HepG2 (cell line): ENCODE measurements around the gene SLC29A3. TPM values are rescaled to one million over a fixed set of nuclear protein-coding genes. Genes with fewer than 3 reads are reported as not detected.

Experiments
- ARID4A ChIP-seq: sonication (generic); formaldehyde crosslinking; IDR thresholded peaks from 2 replicates; pipeline ENCODE4 v1.5.0; 2020; ENCODE audit warnings: mild to moderate bottlenecking, missing genetic modification reagents, borderline replicate concordance
- CAMTA2 ChIP-seq: sonication (generic); formaldehyde crosslinking; IDR thresholded peaks from 2 replicates; pipeline ENCODE4 v1.4.0; 2020; ENCODE audit warnings: mild to moderate bottlenecking, missing genetic modification reagents, borderline replicate concordance
- CBX5 ChIP-seq: sonication (generic); formaldehyde crosslinking; IDR thresholded peaks from 2 replicates; pipeline ENCODE4 v1.4.0; 2020; ENCODE audit warnings: missing genetic modification reagents, borderline replicate concordance
- HMG20B ChIP-seq: conservative IDR thresholded peaks from 2 replicates; pipeline ENCODE4 v1.6.1; 2016; ENCODE audit warnings: missing genetic modification reagents, missing compliant biosample characterization
- HOXA5 ChIP-seq: sonication (generic); formaldehyde crosslinking; IDR thresholded peaks from 2 replicates; pipeline ENCODE4 v1.4.0; 2020; ENCODE audit warnings: missing genetic modification reagents
- KLF6 ChIP-seq: IDR thresholded peaks from 2 replicates; pipeline ENCODE4 v1.8.0; 2016; ENCODE audit warnings: missing biosample characterization, missing genetic modification reagents
- MAFK ChIP-seq, 2 experiments: IDR thresholded peaks in 1 of 2; conservative IDR thresholded peaks in 1 of 2; 2 replicates each; pipeline ENCODE4 v1.6.1; 2011; ENCODE audit warnings: improper control_type of control experiment in 2 of 2, low read length in 2 of 2
- MAX ChIP-seq: IDR thresholded peaks from 2 replicates; pipeline ENCODE4 v1.6.1; 2012; ENCODE audit warnings: inconsistent platforms
- MEF2D ChIP-seq: sonication (generic); formaldehyde crosslinking; IDR thresholded peaks from 2 replicates; pipeline ENCODE4 v1.5.1; 2020; ENCODE audit warnings: mild to moderate bottlenecking, missing genetic modification reagents
- MTERF4 ChIP-seq: sonication (generic); formaldehyde crosslinking; IDR thresholded peaks from 2 replicates; pipeline ENCODE4 v1.8.0; 2023; ENCODE audit warnings: mild to moderate bottlenecking, missing genetic modification reagents
- SMC3 ChIP-seq: IDR thresholded peaks from 2 replicates; pipeline ENCODE4 v1.6.1; 2011; ENCODE audit warnings: low read length, improper control_type of control experiment
- SP1 ChIP-seq, 2 experiments: fragments of 450-650 bp in 1 of 2; sonication (generic) in 1 of 2; formaldehyde crosslinking in 1 of 2; IDR thresholded peaks; 2 replicates each; pipeline versions ENCODE4 v1.4.0 to v1.6.1; 2016 to 2020; ENCODE audit warnings: missing genetic modification reagents in 1 of 2
- STAG1 ChIP-seq: sonication (generic); formaldehyde crosslinking; IDR thresholded peaks from 2 replicates; pipeline ENCODE4 v1.4.0; 2020; ENCODE audit warnings: missing genetic modification reagents
- STAT5B ChIP-seq: sonication (generic); formaldehyde crosslinking; IDR thresholded peaks from 2 replicates; pipeline ENCODE4 v1.4.0; 2020; ENCODE audit warnings: missing genetic modification reagents
- TOE1 ChIP-seq: sonication (generic); formaldehyde crosslinking; IDR thresholded peaks from 2 replicates; pipeline ENCODE4 v1.4.0; 2020; ENCODE audit warnings: mild to moderate bottlenecking, missing genetic modification reagents
- TP53 ChIP-seq: sonication (generic); formaldehyde crosslinking; conservative IDR thresholded peaks from 2 replicates; pipeline ENCODE4 v1.4.0; 2020; ENCODE audit warnings: missing genetic modification reagents
- ZBTB20 ChIP-seq: sonication (generic); formaldehyde crosslinking; IDR thresholded peaks from 2 replicates; pipeline ENCODE4 v1.8.1; 2023; ENCODE audit warnings: missing genetic modification reagents, low read depth, mild to moderate bottlenecking, borderline replicate concordance
- ZFAT ChIP-seq: sonication (generic); formaldehyde crosslinking; conservative IDR thresholded peaks from 2 replicates; pipeline ENCODE4 v1.8.1; 2023; ENCODE audit warnings: missing genetic modification reagents, inconsistent platforms
- ZMYM4 ChIP-seq: sonication (generic); formaldehyde crosslinking; IDR thresholded peaks from 2 replicates; pipeline ENCODE4 v1.8.1; 2023; ENCODE audit warnings: mild to moderate bottlenecking, missing genetic modification reagents
- ZNF230 ChIP-seq: sonication (generic); formaldehyde crosslinking; IDR thresholded peaks from 2 replicates; pipeline ENCODE4 v1.4.0; 2020; ENCODE audit warnings: mild to moderate bottlenecking, missing genetic modification reagents
- ZNF557 ChIP-seq: sonication (generic); formaldehyde crosslinking; IDR thresholded peaks from 2 replicates; pipeline ENCODE4 v1.4.0; 2020; ENCODE audit warnings: missing genetic modification reagents
- ZNF605 ChIP-seq: sonication (generic); formaldehyde crosslinking; IDR thresholded peaks from 2 replicates; pipeline ENCODE4 v1.8.0; 2022; ENCODE audit warnings: mild to moderate bottlenecking, missing genetic modification reagents
- ZNF740 ChIP-seq: sonication (generic); formaldehyde crosslinking; IDR thresholded peaks from 2 replicates; pipeline ENCODE4 v1.4.0; 2020; ENCODE audit warnings: missing genetic modification reagents
- ZNF776 ChIP-seq: sonication (generic); formaldehyde crosslinking; IDR thresholded peaks from 2 replicates; pipeline ENCODE4 v1.4.0; 2020; ENCODE audit warnings: mild to moderate bottlenecking, missing genetic modification reagents
- ZZZ3 ChIP-seq: sonication (generic); formaldehyde crosslinking; IDR thresholded peaks from 2 replicates; pipeline ENCODE4 v1.4.0; 2020; ENCODE audit warnings: missing genetic modification reagents, mild to moderate bottlenecking, borderline replicate concordance
- polyA plus RNA-seq, 8 experiments: library from polyadenylated mRNA; depleted of rRNA in 3 of 8; stranded (reverse) in 7 of 8; unstranded in 1 of 8; fragments of >200 nt; fragmentation: Illumina TruSeq in 4 of 8; extraction: Trizol in 4 of 8; gene quantifications; 2 replicates each; pipeline versions ENCODE4 v1.2.1 to v1.2.3, GENCODE V29; 2011 to 2016; ENCODE audit warnings: low read depth in 4 of 8, missing spikeins in 1 of 8, mixed read lengths in 1 of 8; ENCODE audit not compliant: insufficient read depth in 1 of 8
- total RNA-seq, 5 experiments: library from RNA; depleted of rRNA; stranded (reverse); fragments of >200 nt; fragmentation: Illumina TruSeq; extraction: Trizol; gene quantifications; 2 replicates each; pipeline ENCODE4 v1.2.3, GENCODE V29; 2016; ENCODE audit warnings: low read depth in 1 of 5

Gene SLC29A3
- total and polyA plus RNA-seq, 2 of the 13 experiments (the other 11 are each of a cell fraction or from before 2014, with no cell fraction given): 8.6 to 11.8 TPM

DNA sequence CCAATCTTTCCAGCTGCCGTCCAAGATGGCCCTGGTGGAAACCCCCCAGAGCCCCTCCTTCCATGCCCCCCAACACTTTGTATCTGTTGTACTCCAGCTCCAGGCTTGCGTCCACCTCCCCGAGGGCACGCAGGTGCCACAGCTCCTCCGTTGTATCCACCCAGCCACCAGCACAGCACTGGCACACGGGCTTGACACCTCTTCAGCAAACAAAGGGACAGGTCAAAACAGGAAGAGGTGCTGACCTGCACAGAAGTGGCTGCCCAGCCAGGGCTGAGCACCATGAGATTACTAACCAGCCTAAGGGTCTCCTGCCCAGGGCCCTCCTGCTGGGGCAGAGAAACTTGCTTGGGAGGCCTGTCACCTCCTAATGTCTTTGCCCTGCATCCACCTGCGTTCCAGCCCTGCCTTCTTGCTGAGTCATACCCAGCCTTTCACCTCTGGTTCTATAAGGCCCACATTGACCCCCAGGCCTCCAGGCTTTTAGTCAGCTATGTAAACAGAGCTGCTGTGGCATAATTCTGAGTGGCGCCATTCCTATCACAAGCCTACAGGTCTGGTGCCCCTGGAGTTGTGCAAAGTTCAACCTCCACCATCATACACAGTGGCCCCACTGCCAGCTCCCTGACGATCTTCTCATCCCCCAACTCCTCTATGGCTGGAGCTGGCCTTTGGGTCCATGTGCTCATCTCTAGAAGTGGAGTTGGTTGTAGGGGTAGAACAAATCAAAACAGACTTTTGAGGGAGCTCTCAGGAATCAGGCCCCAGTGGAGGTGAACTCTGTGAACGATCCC, 20.9 kb downstream of the SLC29A3 start (continued):
- TF ChIP-seq ZNF230 (CRISPR knock-in tag) (peak; percentile 67; the same call in 1 of the 2 replicates), CBX5 (peak; percentile 37; the same call in 1 of the 2 replicates), ZMYM4 (CRISPR knock-in tag) (peak; percentile 71), ZNF776 (CRISPR knock-in tag) (no peak), ARID4A (CRISPR knock-in tag) (peak; percentile 70; the same call in 1 of the 2 replicates), TP53 (CRISPR knock-in tag) (peak; percentile 47; the same call in 1 of the 2 replicates), MAFK (conservative IDR thresholded peaks at IDR 0.05 in 1 of 2, IDR thresholded peaks at IDR 0.05 in 1 of 2; ENCODE audit: low read length in 2 of 2) (peak; percentile 91 to 98), SP1 (IDR thresholded peaks at IDR 0.05) (no peak), SP1 (CRISPR knock-in tag; IDR thresholded peaks at IDR 0.05) (no peak), STAG1 (peak; percentile 37; the same call in 1 of the 2 replicates), MAX (peak; percentile 87), SMC3 (peak; percentile 24; the same call in 1 of the 2 replicates), CAMTA2 (no peak), HOXA5 (CRISPR knock-in tag) (peak; percentile 90; the same call in 1 of the 2 replicates), MEF2D (peak; percentile 72; the same call in 1 of the 2 replicates), STAT5B (CRISPR knock-in tag) (peak; percentile 77; the same call in 1 of the 2 replicates), TOE1 (CRISPR knock-in tag) (no peak), KLF6 (peak; percentile 59; the same call in 1 of the 2 replicates), HMG20B (peak; percentile 79), ZNF557 (CRISPR knock-in tag) (no peak), ZFAT (CRISPR knock-in tag) (no peak), MTERF4 (CRISPR knock-in tag) (0 out of 2 replicates have a peak, but pooled peaks have one; percentile 77), ZNF605 (CRISPR knock-in tag) (0 out of 2 replicates have a peak, but pooled peaks have one; percentile 33), ZZZ3 (CRISPR knock-in tag) (peak; percentile 62), ZBTB20 (CRISPR knock-in tag) (peak; percentile 90; the same call in 1 of the 2 replicates), ZNF740 (CRISPR knock-in tag) (no peak; the same call in 1 of the 2 replicates)
